22Rv1 (cell line): ENCODE measurements around the gene PDIK1L.

Experiments used
- H3K27ac ChIP-seq: fragments of 450-650 bp; 2 replicates; pipeline ENCODE4 v1.5.1; 2017
- ZFX ChIP-seq: fragments of 450-650 bp; IDR thresholded peaks from 2 replicates; pipeline ENCODE4 v1.6.1; 2017; ENCODE audit warnings: antibody characterized with exemption, borderline replicate concordance
- TF ChIP-seq, protein P1 (sequence below): fragments of 450-650 bp; IDR thresholded peaks from 2 replicates; pipeline ENCODE4 v1.5.1; 2017; ENCODE audit warnings: mild to moderate bottlenecking

The PDIK1L gene

GRCh38 chr1:26114165-26114927 lies 2.7 kb downstream of the PDIK1L start:
- TF ChIP-seq, protein P1, sequence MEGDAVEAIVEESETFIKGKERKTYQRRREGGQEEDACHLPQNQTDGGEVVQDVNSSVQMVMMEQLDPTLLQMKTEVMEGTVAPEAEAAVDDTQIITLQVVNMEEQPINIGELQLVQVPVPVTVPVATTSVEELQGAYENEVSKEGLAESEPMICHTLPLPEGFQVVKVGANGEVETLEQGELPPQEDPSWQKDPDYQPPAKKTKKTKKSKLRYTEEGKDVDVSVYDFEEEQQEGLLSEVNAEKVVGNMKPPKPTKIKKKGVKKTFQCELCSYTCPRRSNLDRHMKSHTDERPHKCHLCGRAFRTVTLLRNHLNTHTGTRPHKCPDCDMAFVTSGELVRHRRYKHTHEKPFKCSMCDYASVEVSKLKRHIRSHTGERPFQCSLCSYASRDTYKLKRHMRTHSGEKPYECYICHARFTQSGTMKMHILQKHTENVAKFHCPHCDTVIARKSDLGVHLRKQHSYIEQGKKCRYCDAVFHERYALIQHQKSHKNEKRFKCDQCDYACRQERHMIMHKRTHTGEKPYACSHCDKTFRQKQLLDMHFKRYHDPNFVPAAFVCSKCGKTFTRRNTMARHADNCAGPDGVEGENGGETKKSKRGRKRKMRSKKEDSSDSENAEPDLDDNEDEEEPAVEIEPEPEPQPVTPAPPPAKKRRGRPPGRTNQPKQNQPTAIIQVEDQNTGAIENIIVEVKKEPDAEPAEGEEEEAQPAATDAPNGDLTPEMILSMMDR, result no peak
- no peak for TF ChIP-seq ZFX
- no peak overlapping the region for H3K27ac ChIP-seq

DNA sequence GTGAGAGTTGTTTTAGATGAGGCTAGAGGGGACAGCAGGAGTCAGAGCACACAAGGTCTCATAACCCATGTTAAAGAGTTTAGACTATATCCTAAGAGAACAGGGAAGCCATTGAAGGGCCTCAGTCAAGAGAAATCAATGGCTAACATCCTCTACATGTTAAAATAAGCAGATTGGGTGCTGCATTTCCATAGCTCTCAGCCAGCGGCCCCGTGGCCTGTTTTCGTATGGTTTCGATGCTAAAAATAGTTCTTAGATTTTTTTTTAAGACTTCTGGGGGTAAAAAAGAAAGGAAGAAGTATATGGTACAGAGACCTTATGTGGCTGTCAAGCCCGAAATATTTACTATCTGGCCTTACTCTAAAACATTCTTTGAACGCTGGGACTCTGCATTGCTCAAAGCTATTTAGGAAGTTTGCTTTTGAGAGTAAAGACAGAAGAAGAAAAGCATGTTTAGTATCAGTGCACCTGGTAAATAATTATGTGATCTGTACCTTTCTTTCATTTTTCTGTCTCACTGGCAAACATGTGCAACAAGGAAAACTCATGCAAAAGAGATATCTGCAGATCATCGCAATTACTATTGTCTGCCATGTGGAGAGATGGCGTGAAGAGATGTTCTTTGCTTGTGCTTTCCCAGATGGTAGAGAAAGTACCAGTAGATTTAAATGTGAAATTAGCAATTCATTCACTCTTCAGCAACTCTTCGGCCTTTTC lies 8.4 kb downstream of the PDIK1L start:
- no peak overlapping the region for H3K27ac ChIP-seq
- TF ChIP-seq, protein P1, result no peak
- no peak for TF ChIP-seq ZFX

DNA sequence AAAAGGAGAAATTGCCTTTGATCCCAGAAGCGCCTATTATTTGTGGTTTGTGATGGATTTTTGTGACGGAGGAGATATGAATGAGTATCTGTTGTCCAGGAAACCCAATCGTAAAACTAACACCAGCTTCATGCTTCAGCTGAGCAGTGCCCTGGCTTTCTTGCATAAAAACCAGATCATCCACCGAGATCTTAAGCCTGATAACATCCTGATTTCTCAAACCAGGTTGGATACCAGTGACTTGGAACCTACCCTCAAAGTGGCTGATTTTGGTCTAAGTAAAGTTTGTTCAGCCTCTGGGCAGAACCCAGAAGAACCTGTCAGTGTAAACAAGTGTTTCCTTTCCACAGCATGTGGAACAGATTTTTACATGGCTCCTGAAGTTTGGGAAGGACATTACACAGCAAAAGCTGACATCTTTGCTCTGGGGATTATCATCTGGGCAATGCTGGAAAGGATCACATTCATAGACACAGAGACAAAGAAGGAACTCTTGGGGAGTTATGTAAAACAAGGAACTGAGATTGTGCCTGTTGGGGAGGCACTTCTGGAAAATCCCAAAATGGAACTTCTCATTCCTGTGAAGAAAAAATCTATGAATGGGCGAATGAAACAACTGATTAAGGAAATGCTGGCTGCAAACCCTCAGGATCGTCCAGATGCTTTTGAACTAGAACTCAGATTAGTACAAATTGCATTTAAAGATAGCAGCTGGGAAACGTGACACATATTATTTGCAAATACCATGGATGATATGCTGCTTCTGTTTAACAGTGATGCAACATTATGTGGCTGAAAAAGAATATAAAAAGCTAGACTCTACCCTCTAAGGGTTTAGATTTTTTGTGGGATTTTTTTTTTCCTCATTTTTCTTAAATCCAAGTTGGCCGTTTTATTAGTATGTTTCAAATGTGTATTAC lies 10.5 kb downstream of the PDIK1L start:
- TF ChIP-seq ZFX, result no peak
- TF ChIP-seq, protein P1, result no peak
- H3K27ac ChIP-seq, result peak overlapping the region; percentile 10; the same call in 1 of the 2 replicates

GRCh38 chr1:26122988-26123973 lies 11.7 kb downstream of the PDIK1L start:
- no peak for TF ChIP-seq ZFX
- TF ChIP-seq, protein P1, result no peak
- H3K27ac ChIP-seq, result no peak overlapping the region

DNA sequence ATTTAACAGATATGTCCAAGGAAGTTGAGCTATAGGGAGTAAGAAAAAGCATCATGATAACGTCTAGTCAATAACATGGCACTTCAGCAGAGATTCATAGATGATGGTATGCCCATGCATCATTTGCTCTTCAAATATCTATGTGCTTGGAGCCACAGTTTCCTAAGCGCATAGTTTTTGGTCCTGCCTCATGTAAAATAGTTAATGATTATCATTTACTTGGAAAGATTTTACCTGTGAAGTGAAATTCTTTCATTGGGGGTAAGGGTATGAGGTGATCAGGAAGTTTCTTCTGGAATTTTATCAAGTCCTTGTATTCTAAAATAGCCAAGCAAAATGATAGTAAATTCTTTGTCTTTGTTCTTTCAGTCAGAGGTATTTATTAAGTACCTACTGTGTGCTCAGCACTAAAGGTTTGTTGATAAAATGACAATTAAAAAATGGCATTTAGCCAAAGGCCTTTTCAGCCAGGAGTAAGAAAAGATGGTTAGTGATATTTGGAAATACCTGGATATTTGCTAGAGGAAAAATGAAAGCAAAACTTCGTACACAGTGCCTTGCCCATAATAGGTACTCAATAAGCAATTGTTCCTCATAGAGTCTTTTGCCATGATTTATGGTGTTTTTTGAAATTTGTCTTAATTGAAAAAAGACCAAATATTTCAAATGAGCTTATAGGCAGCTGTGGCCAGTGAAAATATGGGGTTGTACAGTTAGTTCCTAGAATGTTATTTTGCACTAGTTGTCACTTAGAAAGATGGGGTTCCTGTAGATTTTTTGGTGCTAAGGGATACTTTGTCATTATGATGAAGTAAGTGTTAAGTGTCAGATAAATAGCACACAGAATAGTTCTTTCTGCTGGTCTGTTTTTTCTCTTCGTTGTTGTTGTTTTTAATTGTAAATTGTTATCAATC lies 13.1 kb downstream of the PDIK1L start:
- H3K27ac ChIP-seq, result no peak overlapping the region
- TF ChIP-seq ZFX, result no peak
- TF ChIP-seq, protein P1, result no peak
